ENCODE data around the gene SFI1. TPM values are rescaled to one million over a fixed set of nuclear protein-coding genes. Genes with fewer than 3 reads are reported as not detected.
A peak's percentile ranks its signal among the peaks of the same experiment; 100 is the strongest.

The SFI1 gene
- total RNA-seq, 2 donors from 2014 or later: 42.0 to 52.6 TPM

DNA sequence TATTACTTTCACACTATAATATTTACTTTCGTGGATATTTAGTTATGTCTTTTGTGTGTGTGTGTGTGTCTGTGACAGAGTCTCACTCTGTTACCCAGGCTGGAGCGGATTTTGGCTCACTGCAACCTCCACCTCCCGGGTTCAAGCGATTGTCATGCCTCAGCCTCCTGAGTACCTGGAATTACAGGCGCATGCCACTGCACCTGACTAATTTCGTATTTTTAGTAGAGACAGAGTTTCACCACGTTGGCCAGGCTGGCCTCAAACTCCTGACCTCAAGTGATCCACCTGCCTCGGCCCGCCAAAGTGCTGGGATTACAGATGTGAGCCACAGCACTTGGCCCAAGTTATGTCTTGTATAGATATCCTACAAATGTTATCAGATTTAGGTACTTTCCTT is 155.8 kb downstream of the SFI1 start:
- Histone ChIP-seq H3K9me3 (ENCODE audit: control insufficient read depth, low read length) (no peaks in the 10 kb centered on the region), H3K4me1 (ENCODE audit: control insufficient read depth, insufficient read depth, low read length) (no peaks in the 10 kb centered on the region), H3K4me3 (ENCODE audit: low read length) (no peak overlapping the region), H3K36me3 (ENCODE audit: control insufficient read depth, insufficient read depth, low read length) (peaks cover 25% of the 10 kb centered on the region), H3K27me3 (ENCODE audit: control insufficient read depth, insufficient read depth, low read length, poor library complexity, severe bottlenecking) (no peaks in the 10 kb centered on the region), H3K9ac (ENCODE audit: extremely low read depth, low read length, poor library complexity, severe bottlenecking) (no peak overlapping the region), H3K27ac (ENCODE audit: low read depth, low read length) (no peak overlapping the region)
- peak overlapping the region; percentile 21 for H3K27ac Mint-ChIP-seq
- peaks cover 31% of the 10 kb centered on the region for H3K36me3 Mint-ChIP-seq (ENCODE audit: low read depth)
- no peak overlapping the region for H3K4me3 Mint-ChIP-seq
- peaks cover 2% of the 10 kb centered on the region for H3K4me1 Mint-ChIP-seq
- TF ChIP-seq, protein P1, sequence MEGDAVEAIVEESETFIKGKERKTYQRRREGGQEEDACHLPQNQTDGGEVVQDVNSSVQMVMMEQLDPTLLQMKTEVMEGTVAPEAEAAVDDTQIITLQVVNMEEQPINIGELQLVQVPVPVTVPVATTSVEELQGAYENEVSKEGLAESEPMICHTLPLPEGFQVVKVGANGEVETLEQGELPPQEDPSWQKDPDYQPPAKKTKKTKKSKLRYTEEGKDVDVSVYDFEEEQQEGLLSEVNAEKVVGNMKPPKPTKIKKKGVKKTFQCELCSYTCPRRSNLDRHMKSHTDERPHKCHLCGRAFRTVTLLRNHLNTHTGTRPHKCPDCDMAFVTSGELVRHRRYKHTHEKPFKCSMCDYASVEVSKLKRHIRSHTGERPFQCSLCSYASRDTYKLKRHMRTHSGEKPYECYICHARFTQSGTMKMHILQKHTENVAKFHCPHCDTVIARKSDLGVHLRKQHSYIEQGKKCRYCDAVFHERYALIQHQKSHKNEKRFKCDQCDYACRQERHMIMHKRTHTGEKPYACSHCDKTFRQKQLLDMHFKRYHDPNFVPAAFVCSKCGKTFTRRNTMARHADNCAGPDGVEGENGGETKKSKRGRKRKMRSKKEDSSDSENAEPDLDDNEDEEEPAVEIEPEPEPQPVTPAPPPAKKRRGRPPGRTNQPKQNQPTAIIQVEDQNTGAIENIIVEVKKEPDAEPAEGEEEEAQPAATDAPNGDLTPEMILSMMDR (conservative IDR thresholded peaks at IDR 0.05): no peak
- H3K9me3 Mint-ChIP-seq: no peaks in the 10 kb centered on the region
- WGBS, 2 experiments (ENCODE audit: insufficient coverage in 1 of 2, insufficient read length in 1 of 2): 87 to 99% methylated on average over 7 to 8 of the region's 9 CpGs
- DNase-seq: no peak
- no peaks in the 10 kb centered on the region for H3K27me3 Mint-ChIP-seq (ENCODE audit: insufficient read depth)

DNA sequence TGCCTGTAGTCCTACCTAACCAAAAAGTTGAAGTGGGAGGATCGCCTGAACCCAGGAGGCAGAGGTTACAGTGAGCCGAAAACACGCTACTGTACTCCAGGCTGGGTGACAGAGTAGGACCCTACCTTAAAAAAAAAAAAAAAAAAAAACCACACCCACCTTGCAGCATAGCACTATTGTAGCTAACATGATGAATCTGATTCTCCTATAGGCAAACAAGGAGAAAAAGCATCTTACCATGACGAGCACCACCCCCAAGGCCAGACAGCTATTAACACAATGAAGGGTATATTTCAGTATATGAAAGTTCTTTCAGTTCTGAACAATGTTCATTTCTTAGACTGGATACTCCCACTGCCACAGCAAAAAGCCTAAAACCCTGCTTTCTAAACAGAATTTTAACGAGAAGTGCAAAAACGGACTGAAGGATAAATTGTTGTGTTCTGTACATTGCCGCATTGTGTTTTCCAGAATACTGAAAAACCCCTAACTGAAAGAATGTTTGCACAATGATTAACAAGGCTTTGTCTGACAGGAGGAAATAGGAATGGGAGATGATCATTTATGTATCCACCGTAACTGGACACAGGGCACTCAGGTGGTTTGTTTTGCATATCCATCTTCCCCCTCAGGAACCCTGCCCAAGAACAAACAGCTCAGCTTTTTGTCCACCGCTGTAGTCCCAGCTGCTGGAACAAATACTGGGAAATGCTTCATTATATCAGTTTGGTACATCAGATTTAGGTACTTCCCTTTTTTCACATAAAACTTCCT is 156.8 kb downstream of the SFI1 start:
- no peaks in the 10 kb centered on the region for H3K4me1 ChIP-seq (ENCODE audit: control insufficient read depth, insufficient read depth, low read length)
- H3K9ac ChIP-seq (ENCODE audit: extremely low read depth, low read length, poor library complexity, severe bottlenecking): no peak overlapping the region
- H3K36me3 ChIP-seq (ENCODE audit: control insufficient read depth, insufficient read depth, low read length): peaks cover 18% of the 10 kb centered on the region
- WGBS, 2 experiments (ENCODE audit: insufficient coverage in 1 of 2, insufficient read length in 1 of 2): 79 to 90% methylated on average over 4 to 9 of the region's 9 CpGs
- Mint-ChIP-seq H3K4me3 (no peak overlapping the region), H3K27me3 (ENCODE audit: insufficient read depth) (no peaks in the 10 kb centered on the region), H3K9me3 (no peaks in the 10 kb centered on the region), H3K36me3 (ENCODE audit: low read depth) (peaks cover 25% of the 10 kb centered on the region), H3K27ac (no peak overlapping the region), H3K4me1 (no peaks in the 10 kb centered on the region)
- H3K27me3 ChIP-seq (ENCODE audit: control insufficient read depth, insufficient read depth, low read length, poor library complexity, severe bottlenecking): no peaks in the 10 kb centered on the region
- no peaks in the 10 kb centered on the region for H3K9me3 ChIP-seq (ENCODE audit: control insufficient read depth, low read length)
- no peak overlapping the region for H3K27ac ChIP-seq (ENCODE audit: low read depth, low read length)
- H3K4me3 ChIP-seq (ENCODE audit: low read length): no peak overlapping the region
- TF ChIP-seq, protein P1 (conservative IDR thresholded peaks at IDR 0.05): no peak
- no peak for DNase-seq

DNA sequence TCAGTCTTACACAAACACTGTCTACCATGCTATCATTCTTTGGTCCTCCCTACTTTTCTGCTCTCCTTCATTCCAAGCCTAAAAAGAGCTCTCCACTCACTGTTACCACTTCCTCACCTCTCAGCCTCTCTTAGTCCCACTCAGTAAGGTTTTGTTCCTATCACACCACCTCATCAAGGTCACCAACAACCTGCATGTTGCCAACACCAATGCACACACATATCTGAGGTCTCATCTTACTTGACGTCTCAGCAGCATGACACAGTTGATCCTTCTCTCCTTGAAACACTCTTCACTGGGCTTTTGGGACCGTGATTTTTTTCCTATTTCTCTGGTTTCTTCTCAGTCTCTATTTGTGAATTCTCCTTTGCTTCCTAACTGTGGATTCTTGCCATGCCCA is 157.6 kb downstream of the SFI1 start:
- Mint-ChIP-seq H3K4me3 (no peak overlapping the region), H3K36me3 (ENCODE audit: low read depth) (peaks cover 19% of the 10 kb centered on the region), H3K27me3 (ENCODE audit: insufficient read depth) (no peaks in the 10 kb centered on the region), H3K9me3 (no peaks in the 10 kb centered on the region), H3K27ac (no peak overlapping the region), H3K4me1 (no peaks in the 10 kb centered on the region)
- Histone ChIP-seq H3K36me3 (ENCODE audit: control insufficient read depth, insufficient read depth, low read length) (peaks cover 15% of the 10 kb centered on the region), H3K27me3 (ENCODE audit: control insufficient read depth, insufficient read depth, low read length, poor library complexity, severe bottlenecking) (no peaks in the 10 kb centered on the region), H3K4me1 (ENCODE audit: control insufficient read depth, insufficient read depth, low read length) (no peaks in the 10 kb centered on the region), H3K9me3 (ENCODE audit: control insufficient read depth, low read length) (no peaks in the 10 kb centered on the region), H3K9ac (ENCODE audit: extremely low read depth, low read length, poor library complexity, severe bottlenecking) (no peak overlapping the region), H3K27ac (ENCODE audit: low read depth, low read length) (no peak overlapping the region), H3K4me3 (ENCODE audit: low read length) (no peak overlapping the region)
- TF ChIP-seq, protein P1 (conservative IDR thresholded peaks at IDR 0.05): no peak
- DNase-seq: no peak
- WGBS, 2 experiments (ENCODE audit: insufficient coverage in 1 of 2, insufficient read length in 1 of 2): 90 to 100% methylated on average over 2 of the region's 2 CpGs
